ENCODE results near the gene NEUROG2.

- TF ChIP-seq CTCF (IDR thresholded peaks at IDR 0.05 in 4 of 5, conservative IDR thresholded peaks at IDR 0.05 in 1 of 5) = no peak
- no peak for TF ChIP-seq POLR2A (IDR thresholded peaks at IDR 0.05)
Observed at GRCh38 chr4:112517911-112518310, 1.9 kb upstream of the NEUROG2 start.

Measured in gastrocnemius medialis (tissue), 4 donors.